ENCODE results near the gene MLIP.

The MLIP gene

DNA sequence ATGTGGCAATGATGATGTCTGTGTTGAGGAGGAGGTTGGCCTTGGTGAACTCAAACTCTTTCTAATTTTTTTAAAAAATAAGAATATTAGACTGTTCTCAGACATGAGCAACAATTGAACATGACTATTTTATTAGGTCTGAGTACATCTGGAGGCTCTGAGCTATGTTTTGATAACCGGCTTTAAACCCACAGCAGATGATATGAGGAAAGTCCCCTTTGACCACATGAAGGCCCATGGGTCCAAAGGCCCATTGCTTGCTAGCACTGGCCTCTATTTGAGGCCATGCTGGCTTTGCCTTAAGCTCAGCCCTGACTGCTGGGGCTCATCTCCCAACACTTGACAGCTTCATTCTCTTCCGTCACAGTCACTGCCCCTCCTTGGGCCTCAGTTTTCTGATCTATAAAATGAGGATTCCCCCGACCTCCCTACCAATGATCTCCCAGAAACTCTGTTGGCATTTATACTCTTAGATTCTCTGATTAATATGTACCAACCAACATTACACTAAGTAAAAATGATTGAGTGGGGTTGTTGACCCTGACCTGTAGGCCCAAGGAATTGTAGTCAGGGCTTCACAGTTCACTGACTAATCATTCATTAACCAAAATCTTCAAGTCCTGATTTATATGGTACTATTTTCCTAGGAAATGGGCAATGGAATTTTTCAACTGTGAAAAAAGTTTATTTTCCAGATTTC, 173.1 kb downstream of the MLIP start:
- no peak for DNase-seq (ENCODE audit: low spot score)

DNA sequence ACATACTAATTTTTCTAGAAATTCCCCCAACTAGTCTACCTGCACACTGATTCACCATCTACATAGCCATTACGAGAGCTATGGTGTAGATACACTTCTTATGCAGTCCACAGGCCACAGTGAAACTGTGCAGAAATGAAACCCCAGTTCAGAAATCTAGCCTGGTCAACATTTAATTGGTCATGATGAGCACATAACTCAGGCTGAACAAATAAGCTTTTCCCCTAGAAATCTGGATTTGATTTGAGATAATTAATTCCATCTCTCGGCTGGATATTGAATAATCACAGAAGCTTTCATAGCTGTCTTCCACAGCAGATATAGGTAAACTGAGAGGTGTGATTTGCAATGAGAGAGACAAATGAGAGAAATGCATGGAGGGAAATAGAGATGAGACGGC, 174.4 kb downstream of the MLIP start:
- DNase-seq (ENCODE audit: low spot score) = no peak

DNA sequence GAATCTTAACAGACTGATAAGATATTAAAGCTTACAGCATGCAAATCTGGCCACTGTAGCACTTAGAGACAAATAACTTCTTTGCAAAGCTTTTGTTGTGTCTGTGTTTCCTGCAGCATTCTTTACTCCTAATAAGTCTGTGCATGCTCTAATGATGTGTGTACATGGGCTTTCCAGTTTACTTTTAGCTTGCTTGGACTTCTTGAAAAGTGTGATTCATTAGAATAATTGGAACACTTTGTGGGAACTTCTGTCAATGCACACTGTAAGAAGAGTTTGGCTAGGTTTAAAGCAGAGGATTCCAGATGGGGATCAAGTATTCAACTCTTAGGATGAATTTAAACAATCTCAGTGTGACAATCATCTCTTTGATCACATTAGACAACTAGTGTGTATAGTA, 174.9 kb downstream of the MLIP start:
- DNase-seq (ENCODE audit: low spot score) = no peak

DNA sequence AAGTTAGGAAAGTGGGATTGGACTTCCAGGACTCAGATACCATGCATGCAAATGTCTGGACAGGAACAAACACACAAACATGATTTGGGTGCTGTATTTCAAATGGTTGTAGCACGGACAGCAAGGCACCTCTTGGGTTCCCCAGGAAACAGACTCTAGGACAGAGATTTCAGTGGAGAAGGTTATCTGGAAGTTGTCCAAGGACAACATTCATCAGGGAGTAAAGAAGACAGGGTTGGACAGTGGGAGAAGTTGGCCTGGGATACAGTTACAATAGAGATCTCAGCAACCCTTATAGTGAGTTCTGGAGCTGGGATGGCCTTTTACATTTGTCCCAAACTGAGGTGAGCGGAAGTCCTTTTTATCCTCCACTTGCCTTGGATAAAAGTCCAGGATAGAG, 177.2 kb downstream of the MLIP start:
- DNase-seq (ENCODE audit: low spot score) = no peak

DNA sequence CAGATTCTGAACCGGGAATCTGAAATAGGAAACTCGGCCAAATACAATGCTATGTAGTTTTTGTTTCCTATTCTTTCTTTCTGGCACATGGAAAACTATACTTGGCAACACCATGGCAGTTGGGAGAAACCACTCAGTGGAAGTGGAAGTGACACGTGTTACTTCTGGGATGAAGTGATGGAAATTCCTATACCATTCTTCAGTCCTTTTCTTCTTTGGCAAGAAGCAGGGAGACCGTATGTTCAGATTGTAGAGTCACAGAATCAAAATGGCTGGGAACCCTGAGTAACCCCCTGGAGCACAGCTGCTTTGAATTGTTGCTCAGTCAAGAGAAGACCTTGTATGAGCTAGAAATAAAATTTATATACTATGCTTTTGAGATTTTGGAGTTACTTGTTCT, 178.2 kb downstream of the MLIP start:
- DNase-seq (ENCODE audit: low spot score) = no peak

DNA sequence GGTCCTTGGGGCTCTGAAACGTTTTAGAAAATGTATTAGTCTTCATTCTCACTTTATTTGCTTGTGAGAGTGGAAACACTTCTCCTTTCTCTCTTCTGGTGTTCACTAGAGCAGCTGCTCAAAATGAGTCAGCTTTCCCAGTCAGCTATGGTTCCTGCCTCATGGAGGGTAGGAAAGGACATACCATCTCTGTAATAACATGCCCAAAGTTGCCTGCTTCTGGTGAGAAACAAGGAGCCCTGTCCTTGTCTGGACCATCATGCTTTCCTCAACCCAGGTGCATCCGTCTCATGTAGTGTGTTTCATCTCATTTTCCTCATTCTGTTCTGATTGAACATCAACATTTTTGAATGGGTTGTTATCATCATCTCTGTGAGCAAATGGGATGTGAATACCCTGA, 179.9 kb downstream of the MLIP start:
- peak; percentile 17 for DNase-seq (ENCODE audit: low spot score)

DNA sequence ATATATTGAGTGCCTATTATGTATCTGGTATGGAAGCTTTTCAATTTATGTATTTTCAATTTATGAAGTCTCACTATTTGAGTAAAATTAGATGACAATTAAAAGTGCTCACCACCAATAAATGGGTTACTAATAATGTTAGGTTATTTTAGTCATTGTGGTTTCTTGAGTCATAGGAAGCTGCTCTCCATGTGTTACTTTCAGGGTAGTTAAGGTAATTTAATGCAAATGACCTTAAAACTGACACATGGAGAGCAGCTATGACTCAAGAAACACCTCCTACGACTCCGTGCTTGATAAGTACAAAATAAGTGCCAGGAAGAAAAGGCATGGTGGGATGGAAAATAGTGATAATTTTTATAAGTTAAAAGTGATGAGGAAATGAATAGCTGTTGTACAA, 180.5 kb downstream of the MLIP start:
- peak; percentile 27 for DNase-seq (ENCODE audit: low spot score)

DNA sequence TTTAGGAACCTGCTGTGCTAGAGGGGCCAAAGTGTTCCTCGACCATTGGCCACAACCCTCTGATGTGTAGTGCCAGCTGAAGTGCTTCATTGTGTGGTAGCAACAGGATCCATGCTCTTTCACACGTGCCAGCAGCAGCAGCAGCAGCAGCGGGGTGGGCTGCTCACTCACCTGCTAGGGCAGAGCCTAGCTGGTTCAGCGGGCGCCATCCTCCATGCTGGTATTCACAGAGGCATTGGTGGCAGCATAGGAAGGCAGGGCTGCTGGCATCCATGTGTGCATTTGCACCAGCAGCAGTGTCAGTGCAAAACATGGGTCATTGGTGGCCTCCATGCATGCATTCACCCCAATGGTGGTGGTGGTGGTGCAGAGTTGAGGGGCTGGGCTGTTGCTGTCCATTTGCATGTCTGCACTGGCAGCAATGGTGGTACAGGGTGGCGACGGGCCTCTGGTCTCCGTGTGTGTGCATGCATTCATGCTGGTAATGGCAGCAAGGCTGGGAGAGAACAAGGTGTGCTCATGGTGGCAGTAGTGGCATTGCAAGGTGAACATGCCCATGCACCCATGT, 183.8 kb downstream of the MLIP start:
- DNase-seq (ENCODE audit: low spot score) = no peak

DNA sequence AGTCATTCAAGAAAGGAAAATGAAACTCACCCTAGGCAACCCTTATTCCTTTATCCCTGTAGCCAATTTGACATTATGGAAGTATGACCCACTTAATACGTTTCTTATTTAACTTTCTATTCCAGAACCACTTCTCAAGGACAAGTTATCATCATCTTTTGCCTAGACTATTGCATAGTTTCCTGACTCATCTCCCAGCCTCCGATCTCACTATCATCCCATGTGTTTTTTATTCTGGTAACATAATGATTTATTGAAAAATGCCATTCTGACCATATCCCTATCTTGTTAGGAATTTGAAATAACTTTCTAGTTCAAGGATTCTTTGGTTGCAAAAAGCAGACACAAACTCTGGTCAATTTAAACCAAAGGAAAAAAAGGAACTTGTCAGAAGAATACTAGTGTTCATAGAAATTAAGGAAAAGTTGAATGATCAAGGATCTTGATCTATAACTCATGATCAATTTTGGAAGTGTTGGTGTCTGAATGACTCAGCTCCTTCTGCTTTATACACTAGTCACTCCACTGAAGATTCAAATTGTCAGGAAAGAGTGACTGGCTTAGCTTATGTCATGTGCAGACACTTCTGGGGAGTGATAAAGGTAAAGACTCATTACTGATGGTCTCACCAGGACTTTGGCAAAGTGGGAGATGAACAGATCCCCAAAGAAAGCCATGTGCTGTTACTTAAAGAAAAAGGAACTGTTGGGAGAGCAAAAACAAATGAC, 188.5 kb downstream of the MLIP start:
- no peak for DNase-seq (ENCODE audit: low spot score)

DNA sequence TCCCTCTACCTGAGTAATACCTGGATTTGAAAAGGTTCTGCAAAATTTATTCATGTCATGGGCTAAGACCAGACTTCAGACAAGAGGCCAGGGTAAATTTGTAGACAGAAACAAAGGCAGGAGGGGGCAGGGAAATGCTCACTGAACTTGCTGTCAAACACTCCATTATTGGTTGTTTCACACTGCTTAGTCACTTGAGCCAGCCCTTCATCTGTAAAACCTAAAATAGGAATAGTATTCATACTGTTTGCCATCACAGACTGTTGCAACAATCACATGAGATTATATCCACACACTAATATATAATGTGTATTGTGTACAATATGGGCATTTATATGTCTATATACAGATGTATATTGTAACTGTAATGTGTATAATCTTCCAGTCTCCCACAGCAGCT, 190.5 kb downstream of the MLIP start:
- peak; percentile 16 for DNase-seq (ENCODE audit: low spot score)

DNA sequence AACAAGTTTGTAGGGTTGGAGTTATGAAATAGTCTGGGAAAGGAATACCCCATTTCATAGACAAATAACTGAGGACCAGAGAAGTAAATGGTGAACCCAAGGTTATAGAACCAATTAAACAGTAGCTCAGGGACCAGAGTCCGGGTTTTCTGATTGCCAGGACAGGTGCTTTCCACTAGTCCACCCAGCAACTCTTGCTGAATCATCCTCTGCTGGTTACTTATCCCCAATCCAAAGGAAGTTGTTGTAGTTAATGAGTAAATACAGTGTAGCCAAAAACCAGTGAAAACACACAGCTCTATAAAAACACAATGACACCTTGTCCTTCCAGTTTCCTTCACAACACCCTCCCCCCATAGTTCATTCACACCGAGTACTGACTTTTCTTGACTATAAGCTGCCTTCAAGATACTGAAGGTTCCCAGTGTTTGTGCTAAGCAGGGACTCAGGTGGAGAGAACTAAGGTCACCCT, 196.2 kb downstream of the MLIP start:
- DNase-seq (ENCODE audit: low spot score) = peak; percentile 13

DNA sequence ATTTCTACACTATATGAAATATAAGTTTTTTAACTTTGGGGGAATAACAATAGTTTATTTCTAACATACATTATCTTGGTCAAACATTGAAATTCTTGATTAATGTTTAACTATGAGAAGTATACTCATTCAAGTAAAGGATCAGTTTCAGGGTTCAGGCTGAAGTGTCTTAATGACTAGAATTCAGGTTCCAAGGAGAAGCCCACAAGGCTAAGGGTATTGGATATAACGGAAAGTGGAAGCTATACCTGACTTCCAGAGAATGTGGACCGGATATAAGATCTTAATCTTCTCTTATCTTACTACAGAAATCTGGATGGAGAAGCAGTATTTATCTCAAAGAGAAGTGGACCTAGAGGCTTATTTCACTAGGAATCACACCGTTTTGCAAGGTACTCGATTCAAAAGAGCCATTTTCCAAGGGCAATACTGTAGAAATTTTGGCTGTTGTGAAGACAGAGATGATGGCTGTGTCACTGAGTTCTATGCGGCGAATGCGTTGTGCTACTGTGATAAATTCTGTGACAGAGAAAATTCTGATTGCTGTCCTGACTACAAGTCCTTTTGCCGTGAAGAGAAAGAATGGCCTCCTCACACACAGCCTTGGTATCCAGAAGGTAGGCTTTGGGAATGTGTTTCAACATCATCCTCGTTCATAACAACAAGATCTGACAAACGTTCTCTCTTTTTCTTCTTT, 197.2 kb downstream of the MLIP start, which contains the start of gene TINAG:
TINAG (plus strand) TSS at position 153 of the 697 bp plus-strand sequence; CDS start at position 263, 110 bp downstream.
- DNase-seq (ENCODE audit: low spot score) = no peak

DNA sequence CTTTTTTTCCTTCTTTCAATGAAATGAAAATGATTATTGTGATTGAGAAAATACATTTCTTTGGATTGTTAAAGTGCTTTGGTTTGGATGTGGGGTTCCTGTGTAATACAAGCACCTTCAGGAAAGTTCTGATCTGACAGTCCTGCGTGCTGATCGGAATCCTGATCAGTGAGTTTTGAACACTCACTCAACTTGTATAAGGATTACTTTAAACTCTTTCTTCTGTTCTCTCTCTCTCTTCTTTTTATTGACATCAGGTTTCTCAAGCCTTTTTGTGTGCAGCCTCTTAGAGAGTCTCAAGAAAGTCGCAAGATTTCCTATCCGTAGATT, 197.7 kb downstream of the MLIP start:
- no peak for DNase-seq (ENCODE audit: low spot score)

DNA sequence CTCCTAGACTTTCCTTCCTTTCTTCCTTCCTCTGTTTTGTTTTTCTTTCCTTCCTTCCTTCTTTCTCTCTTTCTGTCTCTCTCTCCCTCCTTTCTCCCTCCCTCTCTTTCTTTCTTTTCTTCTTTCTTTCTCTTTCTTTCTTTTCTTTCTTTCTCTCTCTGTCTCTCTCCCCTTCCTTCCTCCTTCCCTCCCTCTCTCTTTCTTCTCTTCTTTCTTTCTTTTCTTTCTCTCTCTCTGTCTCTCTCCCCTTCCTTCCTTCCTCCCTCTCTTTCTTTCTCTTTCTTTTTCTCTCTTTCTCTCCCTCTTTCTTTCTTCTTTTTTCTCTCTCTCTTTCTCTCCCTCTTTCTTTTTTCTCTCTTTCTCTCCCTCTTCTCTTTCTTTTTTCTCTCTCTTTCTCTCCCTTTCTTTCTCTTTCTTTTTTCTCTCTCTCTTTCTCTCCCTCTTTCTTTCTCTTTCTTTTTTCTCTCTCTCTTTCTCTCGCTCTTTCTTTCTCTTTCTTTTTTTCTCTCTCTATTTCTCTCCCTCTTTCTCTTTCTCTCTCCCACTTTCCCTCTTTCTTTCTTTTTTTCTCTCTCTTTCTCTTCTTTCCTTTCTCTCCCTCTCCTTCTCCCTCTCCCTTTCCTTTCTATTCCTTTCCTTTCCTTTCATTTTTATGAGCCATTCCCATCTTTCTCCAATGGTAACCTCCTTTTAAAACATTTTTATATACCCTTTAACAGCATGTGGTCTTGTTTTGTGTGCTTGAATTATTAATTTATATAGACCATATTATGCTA, 199.3 kb downstream of the MLIP start:
- no peak for DNase-seq (ENCODE audit: low spot score)

DNA sequence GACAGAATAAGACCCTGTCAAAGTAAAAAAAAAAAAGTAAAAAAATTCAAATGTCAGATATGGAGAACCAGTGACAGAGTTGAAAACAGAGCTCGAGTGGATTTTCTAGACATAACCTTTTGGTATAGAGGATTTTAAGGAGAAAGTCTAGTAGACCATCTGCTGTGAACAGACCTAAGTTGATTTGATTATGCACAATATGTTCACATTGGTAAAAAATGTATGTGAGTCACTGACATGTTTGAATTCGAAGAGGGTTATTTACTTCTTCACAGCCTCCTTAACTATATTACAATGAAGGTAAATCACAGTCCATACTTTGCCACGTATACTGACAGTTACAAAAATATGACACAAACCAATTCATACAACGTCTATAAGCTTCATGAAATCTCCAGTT, 204.4 kb downstream of the MLIP start:
- no peak for DNase-seq (ENCODE audit: low spot score)

All from COLO829 (cell line).